ENCODE measurements around the gene CCDC141. TPM values are rescaled to one million over a fixed set of nuclear protein-coding genes. Genes with fewer than 3 reads are reported as not detected.

The CCDC141 gene
- total RNA-seq, 4 donors from 2014 or later = 4.3 to 8.1 (median 6.1) TPM

GRCh38 chr2:179082697-179083096 lies 32.8 kb upstream of the CCDC141 start:
- no peak overlapping the region for H3K4me3 ChIP-seq (replicated peaks in 1 of 3)
- 80 to 92% methylated on average over 2 of the region's 2 CpGs for WGBS, 2 donors
- TF ChIP-seq CTCF (IDR thresholded peaks at IDR 0.05) = no peak
- TF ChIP-seq POLR2A (IDR thresholded peaks at IDR 0.05) = no peak

DNA sequence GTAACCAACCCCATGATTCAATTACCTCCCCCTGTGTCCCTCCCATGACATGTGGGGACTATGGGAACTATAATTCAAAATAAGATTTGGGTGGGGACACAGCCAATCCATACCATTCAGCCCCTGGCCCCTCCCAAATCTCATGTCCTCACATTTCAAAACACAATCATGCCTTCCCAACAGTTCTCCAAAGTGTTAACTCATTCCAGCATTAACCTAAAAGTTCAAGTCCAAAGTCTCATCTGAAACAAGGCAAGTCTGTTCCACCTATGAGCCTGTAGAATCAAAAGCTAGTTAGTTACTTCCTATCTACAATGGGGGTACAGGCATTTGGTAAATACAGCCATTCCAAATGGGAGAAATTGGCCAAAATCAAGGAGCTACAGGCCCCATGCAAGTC lies 32.0 kb upstream of the CCDC141 start:
- Histone ChIP-seq H3K27ac (no peak overlapping the region), H3K4me3 (replicated peaks in 1 of 3) (no peak overlapping the region), H3K36me3 (no peaks in the 10 kb centered on the region), H3K27me3 (no peaks in the 10 kb centered on the region), H3K9me3 (no peaks in the 10 kb centered on the region), H3K4me1 (no peaks in the 10 kb centered on the region)
- DNase-seq = no peak
- no peak for TF ChIP-seq CTCF (IDR thresholded peaks at IDR 0.05)
- TF ChIP-seq POLR2A (IDR thresholded peaks at IDR 0.05) = no peak
- intact Hi-C loops (cut with DNase I) = no loop called here

More at GRCh38 chr2:179082697-179083096, 32.8 kb upstream of the CCDC141 start:
- no peak for DNase-seq
- H3K27me3 ChIP-seq = no peaks in the 10 kb centered on the region
- H3K4me1 ChIP-seq = no peaks in the 10 kb centered on the region
- H3K27ac ChIP-seq = no peak overlapping the region
- no peaks in the 10 kb centered on the region for H3K9me3 ChIP-seq
- H3K36me3 ChIP-seq = no peaks in the 10 kb centered on the region
- intact Hi-C loops (cut with DNase I) = no loop called here

DNA sequence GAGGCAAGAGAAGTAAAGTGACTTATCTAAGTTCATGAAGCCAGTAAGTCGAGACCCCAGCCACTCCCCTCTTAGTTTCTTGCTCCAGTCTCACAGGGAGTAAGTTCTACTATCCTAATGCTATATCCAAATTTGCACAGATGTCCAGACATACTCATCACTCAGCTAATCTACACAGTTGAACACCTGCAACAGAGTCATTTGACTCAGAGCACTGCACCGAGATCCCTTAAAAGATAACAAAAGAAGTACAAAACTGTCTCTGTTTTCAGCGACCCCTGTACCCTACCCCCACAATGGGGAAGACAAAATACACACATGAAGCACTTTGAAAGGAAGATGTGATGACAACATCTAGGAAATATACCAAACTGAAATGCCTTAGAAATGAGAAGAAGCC lies 22.6 kb upstream of the CCDC141 start:
- Histone ChIP-seq H3K36me3 (no peaks in the 10 kb centered on the region), H3K27ac (no peak overlapping the region), H3K9me3 (no peaks in the 10 kb centered on the region), H3K4me3 (replicated peaks in 1 of 3) (no peak overlapping the region), H3K4me1 (no peaks in the 10 kb centered on the region), H3K27me3 (no peaks in the 10 kb centered on the region)
- intact Hi-C loops (cut with DNase I) = no loop called here
- DNase-seq = no peak
- TF ChIP-seq POLR2A (IDR thresholded peaks at IDR 0.05) (no peak), CTCF (IDR thresholded peaks at IDR 0.05) (no peak)
- 67 to 69% methylated on average over 3 of the region's 3 CpGs for WGBS, 2 donors

DNA sequence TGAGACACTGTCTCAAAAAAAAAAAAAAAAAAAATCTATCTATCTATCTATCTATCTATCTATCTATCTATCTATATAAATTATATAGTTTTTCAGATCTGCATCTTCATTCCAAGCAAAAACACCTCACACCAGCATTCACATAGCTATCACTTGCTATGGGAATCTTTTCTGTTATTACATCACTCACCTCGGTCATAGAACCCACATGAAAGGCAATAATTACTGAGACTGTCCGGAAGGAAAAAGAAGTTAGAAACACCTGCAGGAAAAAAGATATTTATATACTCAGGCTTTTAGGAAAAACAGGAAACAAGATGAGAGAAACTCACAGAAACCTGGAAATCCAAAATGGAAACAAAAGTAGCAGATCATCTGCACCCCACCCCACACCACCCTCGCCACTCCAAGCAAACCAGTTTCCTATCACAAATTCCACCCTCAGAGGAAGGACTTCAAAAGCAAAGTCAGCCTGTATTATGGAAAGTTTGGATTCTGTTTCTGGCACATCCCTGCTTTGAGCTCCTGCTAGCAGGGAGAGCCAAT lies 21.9 kb upstream of the CCDC141 start:
- 81 to 83% methylated on average over 3 of the region's 3 CpGs for WGBS, 2 donors

DNA sequence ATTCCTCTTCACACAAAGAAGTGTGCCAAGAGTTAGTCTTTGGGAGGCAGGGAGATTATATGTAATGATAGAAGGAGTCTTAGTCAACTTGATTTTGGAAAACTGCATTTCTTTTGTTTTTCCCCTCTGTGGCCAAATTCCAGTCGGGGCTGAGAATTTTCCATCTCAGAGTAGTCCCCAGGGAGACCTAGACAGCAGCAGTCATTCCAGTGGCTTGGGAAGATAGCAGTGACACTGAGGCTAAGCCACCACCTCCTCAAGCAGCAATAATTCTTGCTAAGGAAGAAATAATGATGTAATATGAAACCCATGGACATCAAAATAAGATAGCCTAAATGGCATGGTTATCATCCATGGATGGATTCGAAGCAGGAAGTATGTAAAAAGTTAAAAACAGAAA lies 21.0 kb upstream of the CCDC141 start:
- Histone ChIP-seq H3K4me1 (no peaks in the 10 kb centered on the region), H3K27ac (no peak overlapping the region), H3K4me3 (replicated peaks in 1 of 3) (no peak overlapping the region), H3K36me3 (no peaks in the 10 kb centered on the region), H3K27me3 (no peaks in the 10 kb centered on the region), H3K9me3 (no peaks in the 10 kb centered on the region)
- 66 to 77% methylated on average over 2 of the region's 2 CpGs for WGBS, 2 donors
- intact Hi-C loops (cut with DNase I) = no loop called here
- DNase-seq = no peak
- TF ChIP-seq POLR2A (IDR thresholded peaks at IDR 0.05) = no peak
- TF ChIP-seq CTCF (IDR thresholded peaks at IDR 0.05) = no peak

More for the DNA sequence above, 21.9 kb upstream of the CCDC141 start:
- no peak for TF ChIP-seq POLR2A (IDR thresholded peaks at IDR 0.05)
- no peak for TF ChIP-seq CTCF (IDR thresholded peaks at IDR 0.05)
- intact Hi-C loops (cut with DNase I) = no loop called here
- Histone ChIP-seq H3K4me1 (no peaks in the 10 kb centered on the region), H3K4me3 (replicated peaks in 1 of 3) (no peak overlapping the region), H3K9me3 (no peaks in the 10 kb centered on the region), H3K27ac (no peak overlapping the region), H3K27me3 (no peaks in the 10 kb centered on the region), H3K36me3 (no peaks in the 10 kb centered on the region)
- no peak for DNase-seq
